Measurements from ENCODE around the gene ST3GAL5. TPM values are rescaled to one million over a fixed set of nuclear protein-coding genes. Genes with fewer than 3 reads are reported as not detected.
A peak's percentile ranks its signal among the peaks of the same experiment; 100 is the strongest.

Gene ST3GAL5
- total RNA-seq, 4 donors from 2014 or later = 10.8 to 23.9 (median 16.5) TPM

GRCh38 chr2:85854897-85855296 lies 33.9 kb downstream of the ST3GAL5 start:
- no peak overlapping the region for H3K4me3 ChIP-seq
- H3K27me3 ChIP-seq = no peaks in the 10 kb centered on the region
- H3K36me3 ChIP-seq = no peaks in the 10 kb centered on the region
- no peaks in the 10 kb centered on the region for H3K9me3 ChIP-seq
- peaks cover 0 to 31% (median 10%) of the 10 kb centered on the region in 4 donors for H3K4me1 ChIP-seq
- no peak for DNase-seq
- no peak for TF ChIP-seq CTCF (IDR thresholded peaks at IDR 0.05)
- TF ChIP-seq POLR2A (IDR thresholded peaks at IDR 0.05) = no peak
- H3K27ac ChIP-seq = peak overlapping the region in 3 of 4 donors; percentile 76 to 93 (median 82)

GRCh38 chr2:85854166-85854509 lies 34.7 kb downstream of the ST3GAL5 start:
- H3K4me3 ChIP-seq = peak overlapping the region in 1 of 4 donors; percentile 2
- DNase-seq = peak in 1 of 3 donors; percentile 35

GRCh38 chr2:85853499-85854165 lies 35.2 kb downstream of the ST3GAL5 start:
- H3K36me3 ChIP-seq = no peaks in the 10 kb centered on the region
- no peaks in the 10 kb centered on the region for H3K9me3 ChIP-seq
- H3K27me3 ChIP-seq = no peaks in the 10 kb centered on the region
- DNase-seq = no peak
- H3K4me3 ChIP-seq = peak overlapping the region in 2 of 4 donors; percentile 2 to 13
- H3K4me1 ChIP-seq = peaks cover 0 to 31% (median 10%) of the 10 kb centered on the region in 4 donors
- peak overlapping the region; percentile 76 to 93 (median 83) for H3K27ac ChIP-seq
- TF ChIP-seq POLR2A (IDR thresholded peaks at IDR 0.05) = no peak
- TF ChIP-seq CTCF (IDR thresholded peaks at IDR 0.05) = no peak

More at GRCh38 chr2:85854166-85854509, 34.7 kb downstream of the ST3GAL5 start:
- no peaks in the 10 kb centered on the region for H3K36me3 ChIP-seq
- peak overlapping the region; percentile 76 to 93 (median 83) for H3K27ac ChIP-seq
- no peaks in the 10 kb centered on the region for H3K9me3 ChIP-seq
- H3K4me1 ChIP-seq = peaks cover 0 to 31% (median 10%) of the 10 kb centered on the region in 4 donors
- no peaks in the 10 kb centered on the region for H3K27me3 ChIP-seq
- TF ChIP-seq CTCF (IDR thresholded peaks at IDR 0.05) = no peak
- no peak for TF ChIP-seq POLR2A (IDR thresholded peaks at IDR 0.05)

GRCh38 chr2:85852937-85853498 lies 35.8 kb downstream of the ST3GAL5 start:
- DNase-seq = peak in 2 of 3 donors; percentile 87 to 90
- TF ChIP-seq CTCF (IDR thresholded peaks at IDR 0.05) (no peak), POLR2A (IDR thresholded peaks at IDR 0.05) (no peak)

GRCh38 chr2:85852152-85852840 lies 36.5 kb downstream of the ST3GAL5 start:
- peak overlapping the region in 2 of 4 donors; percentile 13 to 23 for H3K4me3 ChIP-seq

More at GRCh38 chr2:85852937-85853498, 35.8 kb downstream of the ST3GAL5 start:
- peaks cover 0 to 31% (median 10%) of the 10 kb centered on the region in 4 donors for H3K4me1 ChIP-seq
- peak overlapping the region in 2 of 4 donors; percentile 13 to 23 for H3K4me3 ChIP-seq
- H3K27ac ChIP-seq = peak overlapping the region; percentile 76 to 93 (median 83)
- H3K9me3 ChIP-seq = no peaks in the 10 kb centered on the region
- no peaks in the 10 kb centered on the region for H3K36me3 ChIP-seq
- no peaks in the 10 kb centered on the region for H3K27me3 ChIP-seq

More at GRCh38 chr2:85852152-85852840, 36.5 kb downstream of the ST3GAL5 start:
- peak in 1 of 3 donors; percentile 46 for DNase-seq
- no peaks in the 10 kb centered on the region for H3K27me3 ChIP-seq
- peak overlapping the region; percentile 76 to 93 (median 83) for H3K27ac ChIP-seq
- no peaks in the 10 kb centered on the region for H3K9me3 ChIP-seq
- TF ChIP-seq POLR2A (IDR thresholded peaks at IDR 0.05) (no peak), CTCF (IDR thresholded peaks at IDR 0.05) (no peak)
- H3K36me3 ChIP-seq = peaks cover 0 to 1% (median 0%) of the 10 kb centered on the region in 3 donors
- H3K4me1 ChIP-seq = peaks cover 0 to 31% (median 10%) of the 10 kb centered on the region in 4 donors
